Suprapubic skin (tissue), 4 donors: Measurements from ENCODE around the gene GULP1. TPM values are rescaled to one million over a fixed set of nuclear protein-coding genes. Genes with fewer than 3 reads are reported as not detected.

Source experiments
- DNase-seq, 2 donors: peaks; one replicate each; pipeline ENCODE4 v3.0.0-alpha.2; 2019; ENCODE audit warnings: low spot score in 2 of 2
- H3K27ac ChIP-seq: fragments of 200-600 bp; sonication (generic); one replicate; pipeline ENCODE4 v1.5.1; 2019
- H3K27me3 ChIP-seq: fragments of 200-600 bp; sonication (generic); one replicate; pipeline ENCODE4 v1.5.1; 2019
- H3K36me3 ChIP-seq: fragments of 200-600 bp; sonication (generic); one replicate; pipeline ENCODE4 v1.5.1; 2019
- H3K4me1 ChIP-seq: fragments of 200-600 bp; sonication (generic); one replicate; pipeline ENCODE4 v1.5.1; 2019
- H3K4me3 ChIP-seq: fragments of 200-600 bp; sonication (generic); one replicate; pipeline ENCODE4 v1.5.1; 2019; ENCODE audit warnings: mild to moderate bottlenecking
- H3K9me3 ChIP-seq: fragments of 200-600 bp; sonication (generic); one replicate; pipeline ENCODE4 v1.5.1; 2019
- CTCF ChIP-seq, 2 donors: fragments of 200-600 bp in 1 of 2; fragments of 450-650 bp in 1 of 2; sonication (generic) in 1 of 2; IDR thresholded peaks; one replicate each; pipeline ENCODE4 v1.5.1; 2016 to 2019; ENCODE audit warnings: antibody characterized with exemption in 2 of 2, mild to moderate bottlenecking in 1 of 2, moderate library complexity in 1 of 2
- EP300 ChIP-seq: sonication (generic); formaldehyde crosslinking; IDR thresholded peaks from one replicate; pipeline ENCODE4 v1.6.1; 2017; ENCODE audit warnings: antibody characterized with exemption
- POLR2A ChIP-seq, 2 donors: fragments of 450-650 bp; IDR thresholded peaks; one replicate each; pipeline ENCODE4 v1.6.1; 2017; ENCODE audit warnings: antibody characterized with exemption in 2 of 2, mild to moderate bottlenecking in 2 of 2, moderate library complexity in 2 of 2
- POLR2AphosphoS5 ChIP-seq, 3 donors: sonication (generic); formaldehyde crosslinking; IDR thresholded peaks; one replicate each; pipeline ENCODE4 v1.6.1; 2017; ENCODE audit warnings: antibody characterized with exemption in 3 of 3
- WGBS: methylation state at CpG from one replicate; pipeline ENCODE4 v1.1.5; 2018; 5-methylcytosine and 5-hydroxymethylcytosine counted together
- total RNA-seq, 4 donors: library from RNA; depleted of rRNA; stranded (reverse); fragments of >200 nt; gene quantifications; one replicate each; pipeline ENCODE4 v1.1.0, GENCODE V29; 2016

The GULP1 gene
- total RNA-seq, 4 donors from 2014 or later = 14.3 to 21.3 (median 17.5) TPM

GRCh38 chr2:188251034-188251433 lies 40.6 kb upstream of the GULP1 start:
- H3K27ac ChIP-seq = no peak overlapping the region
- no peaks in the 10 kb centered on the region for H3K9me3 ChIP-seq
- no peak overlapping the region for H3K4me3 ChIP-seq
- no peaks in the 10 kb centered on the region for H3K4me1 ChIP-seq
- 40% methylated on average over 1 of the region's 1 CpG for WGBS
- H3K27me3 ChIP-seq = no peaks in the 10 kb centered on the region
- TF ChIP-seq CTCF (IDR thresholded peaks at IDR 0.05) (no peak), POLR2A (IDR thresholded peaks at IDR 0.05) (no peak), EP300 (no peak), POLR2AphosphoS5 (IDR thresholded peaks at IDR 0.05) (no peak)
- H3K36me3 ChIP-seq = no peaks in the 10 kb centered on the region
- DNase-seq = no peak

- Histone ChIP-seq H3K4me3 (no peak overlapping the region), H3K27ac (no peak overlapping the region), H3K9me3 (no peaks in the 10 kb centered on the region), H3K27me3 (no peaks in the 10 kb centered on the region), H3K4me1 (no peaks in the 10 kb centered on the region), H3K36me3 (no peaks in the 10 kb centered on the region)
- TF ChIP-seq POLR2AphosphoS5 (IDR thresholded peaks at IDR 0.05) = no peak
- DNase-seq = no peak
Measured at GRCh38 chr2:188256420-188256819, 35.3 kb upstream of the GULP1 start.

GRCh38 chr2:188265315-188265714 lies 26.4 kb upstream of the GULP1 start:
- no peaks in the 10 kb centered on the region for H3K36me3 ChIP-seq
- H3K9me3 ChIP-seq = no peaks in the 10 kb centered on the region
- no peak overlapping the region for H3K4me3 ChIP-seq
- H3K4me1 ChIP-seq = no peaks in the 10 kb centered on the region
- DNase-seq = no peak
- H3K27ac ChIP-seq = no peak overlapping the region
- 94% methylated on average over 2 of the region's 2 CpGs for WGBS
- no peaks in the 10 kb centered on the region for H3K27me3 ChIP-seq
- TF ChIP-seq EP300 (no peak), POLR2AphosphoS5 (IDR thresholded peaks at IDR 0.05) (no peak), CTCF (IDR thresholded peaks at IDR 0.05) (no peak), POLR2A (IDR thresholded peaks at IDR 0.05) (no peak)

- 87% methylated on average over 2 of the region's 2 CpGs for WGBS
- Histone ChIP-seq H3K27me3 (no peaks in the 10 kb centered on the region), H3K36me3 (no peaks in the 10 kb centered on the region), H3K9me3 (no peaks in the 10 kb centered on the region), H3K27ac (no peak overlapping the region), H3K4me3 (no peak overlapping the region), H3K4me1 (no peaks in the 10 kb centered on the region)
- DNase-seq = no peak
- TF ChIP-seq POLR2AphosphoS5 (IDR thresholded peaks at IDR 0.05) = no peak
Measured at GRCh38 chr2:188267776-188268175, 23.9 kb upstream of the GULP1 start.

- Histone ChIP-seq H3K27me3 (no peaks in the 10 kb centered on the region), H3K27ac (no peak overlapping the region), H3K4me3 (no peak overlapping the region), H3K4me1 (no peaks in the 10 kb centered on the region), H3K9me3 (no peaks in the 10 kb centered on the region), H3K36me3 (no peaks in the 10 kb centered on the region)
- DNase-seq = no peak
- TF ChIP-seq POLR2A (IDR thresholded peaks at IDR 0.05) (no peak), POLR2AphosphoS5 (IDR thresholded peaks at IDR 0.05) (no peak), CTCF (IDR thresholded peaks at IDR 0.05) (no peak), EP300 (no peak)
- WGBS = 90% methylated on average over 2 of the region's 2 CpGs
Measured at GRCh38 chr2:188269004-188269403, 22.7 kb upstream of the GULP1 start.

- DNase-seq = no peak
- WGBS = 80% methylated on average over 2 of the region's 2 CpGs
- Histone ChIP-seq H3K27me3 (no peaks in the 10 kb centered on the region), H3K4me1 (no peaks in the 10 kb centered on the region), H3K36me3 (no peaks in the 10 kb centered on the region), H3K4me3 (no peak overlapping the region), H3K9me3 (no peaks in the 10 kb centered on the region), H3K27ac (no peak overlapping the region)
- TF ChIP-seq POLR2A (IDR thresholded peaks at IDR 0.05) (no peak), EP300 (no peak), POLR2AphosphoS5 (IDR thresholded peaks at IDR 0.05) (no peak), CTCF (IDR thresholded peaks at IDR 0.05) (no peak)
Measured at GRCh38 chr2:188272121-188272520, 19.6 kb upstream of the GULP1 start.
